Measurements from ENCODE around the gene TBL1Y. TPM values are rescaled to one million over a fixed set of nuclear protein-coding genes. Genes with fewer than 3 reads are reported as not detected.

Gene TBL1Y
- total and polyA plus RNA-seq, 2 of the 13 experiments (the other 11 are each of a cell fraction or from before 2014, with no cell fraction given): 0.37 to 1.4 TPM

DNA sequence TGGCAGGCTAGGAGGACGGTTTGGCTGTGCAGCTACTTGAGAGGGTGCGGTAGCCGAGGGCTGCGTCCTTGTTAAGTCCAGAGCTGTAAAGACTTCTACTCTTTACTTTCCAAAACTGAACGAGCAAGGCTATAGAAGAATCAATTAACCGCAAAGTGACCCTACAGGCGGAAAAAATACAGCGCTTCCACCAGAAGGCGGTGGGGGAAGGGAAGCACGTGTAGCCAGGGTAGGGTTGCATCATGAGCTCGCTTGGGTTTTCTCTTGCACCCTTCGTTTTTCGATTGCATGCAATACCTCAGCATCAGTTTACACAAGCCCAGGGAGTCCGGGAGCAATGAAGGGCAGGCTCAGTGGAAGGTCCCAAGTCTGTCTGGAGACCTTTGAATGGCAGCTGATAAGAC, 1.4 kb upstream of the TBL1Y start:
- DNase-seq (ENCODE audit: low spot score) (peak; percentile 41), FAIRE-seq (peak; percentile 83), ATAC-seq (peak; percentile 15)
- in situ Hi-C loops (cut with HindIII; ENCODE audit: extremely low pct_ligation_motif_present, low pct_unique_long_range_greater_than_20kb) (no loop called here), intact Hi-C loops (cut with micrococcal nuclease; ENCODE audit: unreplicated experiment) (loop anchor here (1.0 kb wide), 1 partner anchor 88 kb away; no protein-coding TSS in a partner anchor)
- H2AFZ ChIP-seq (ENCODE audit: low read length): no peak overlapping the region
- WGBS (ENCODE audit: low lambda C conversion rate): 2% methylated on average over 9 of the region's 14 CpGs
- no peaks in the 10 kb centered on the region for H3K79me2 ChIP-seq (ENCODE audit: insufficient read depth, low read length)
- H3K4me2 ChIP-seq (ENCODE audit: low read depth, low read length): peak overlapping the region; percentile 68
- ChIA-PET CTCF (ENCODE audit: low intra/inter-chr PET ratio, low total read pairs) (no interaction called here), POLR2A (no interaction called here)
- H3K27me3 ChIP-seq (ENCODE audit: control insufficient read depth in 1 of 2, insufficient read depth in 2 of 2, low read length in 2 of 2): no peaks in the 10 kb centered on the region
- no TSS peak for BruUV-seq (replicated peaks)
- no peak overlapping the region for H3K27ac ChIP-seq (ENCODE audit: extremely low read length, insufficient read depth, low read length)
- H3K4me1 ChIP-seq (ENCODE audit: insufficient read depth, low read length): peaks cover 41% of the 10 kb centered on the region
- H3K4me3 ChIP-seq (replicated peaks in 1 of 3; ENCODE audit: insufficient read depth in 1 of 3, low read depth in 2 of 3, low read length in 3 of 3): peak overlapping the region in 2 of 3 experiments; percentile 53 to 69; a peak in 3 of 6 replicates
- no peaks in the 10 kb centered on the region for H4K20me1 ChIP-seq (ENCODE audit: insufficient read depth, low read length)
- no peaks in the 10 kb centered on the region for H3K9me3 ChIP-seq (ENCODE audit: low read length)
- H3K9ac ChIP-seq (ENCODE audit: insufficient read depth, low read depth, low read length): no peak overlapping the region
- H3K36me3 ChIP-seq (replicated peaks in 1 of 2; ENCODE audit: control insufficient read depth in 1 of 2, insufficient read depth in 2 of 2, low read length in 2 of 2): no peaks in the 10 kb centered on the region
- TF ChIP-seq ZNF772 (CRISPR knock-in tag; IDR thresholded peaks at IDR 0.05): no peak
- peak; percentile 57; the same call in 1 of the 2 replicates for TF ChIP-seq CEBPB (IDR thresholded peaks at IDR 0.05; ENCODE audit: borderline replicate concordance, low read depth, low read length)
- no peak for TF ChIP-seq ARID2 (CRISPR knock-in tag; IDR thresholded peaks at IDR 0.05; ENCODE audit: borderline replicate concordance)
- TF ChIP-seq, protein P1, sequence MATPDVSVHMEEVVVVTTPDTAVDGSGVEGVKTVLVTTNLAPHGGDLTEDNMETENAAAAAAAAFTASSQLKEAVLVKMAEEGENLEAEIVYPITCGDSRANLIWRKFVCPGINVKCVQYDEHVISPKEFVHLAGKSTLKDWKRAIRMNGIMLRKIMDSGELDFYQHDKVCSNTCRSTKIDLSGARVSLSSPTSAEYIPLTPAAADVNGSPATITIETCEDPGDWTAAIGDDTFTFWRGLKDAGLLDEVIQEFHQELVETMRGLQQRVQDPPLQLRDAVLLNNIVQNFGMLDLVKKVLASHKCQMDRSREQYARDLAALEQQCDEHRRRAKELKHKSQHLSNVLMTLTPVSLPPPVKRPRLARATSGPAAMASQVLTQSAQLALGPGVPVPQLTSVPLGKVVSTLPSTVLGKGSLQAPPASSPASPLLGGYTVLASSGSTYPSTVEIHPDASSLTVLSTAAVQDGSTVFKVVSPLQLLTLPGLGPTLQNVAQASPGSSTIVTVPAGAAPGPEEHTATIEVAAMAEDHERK (CRISPR knock-in tag; IDR thresholded peaks at IDR 0.05; ENCODE audit: low read depth): no peak
- TF ChIP-seq BHLHE40 (IDR thresholded peaks at IDR 0.05; ENCODE audit: low read length): peak; percentile 79
- no peak for TF ChIP-seq CREM (IDR thresholded peaks at IDR 0.05)
- TF ChIP-seq CREM (CRISPR knock-in tag; IDR thresholded peaks at IDR 0.05): no peak
- TF ChIP-seq POLR2AphosphoS5 (IDR thresholded peaks at IDR 0.05; ENCODE audit: low read depth, low read length): no peak
- TF ChIP-seq ZNF7 (CRISPR knock-in tag; IDR thresholded peaks at IDR 0.05): no peak
- TF ChIP-seq NR1H2 (CRISPR knock-in tag; IDR thresholded peaks at IDR 0.05; ENCODE audit: borderline replicate concordance, low read depth): no peak
- peak; percentile 82 for TF ChIP-seq CEBPG (CRISPR knock-in tag; IDR thresholded peaks at IDR 0.05)
- no peak for TF ChIP-seq MLLT10 (CRISPR knock-in tag; IDR thresholded peaks at IDR 0.05)
- TF ChIP-seq NFIB (CRISPR knock-in tag; IDR thresholded peaks at IDR 0.05; ENCODE audit: borderline replicate concordance): no peak
- 0 out of 2 replicates have a peak, but pooled peaks have one; percentile 17 for TF ChIP-seq BCL6 (CRISPR knock-in tag; IDR thresholded peaks at IDR 0.05)
- no peak for TF ChIP-seq ZNF768 (CRISPR knock-in tag; IDR thresholded peaks at IDR 0.05)
- no peak for TF ChIP-seq ZFYVE20 (CRISPR knock-in tag; IDR thresholded peaks at IDR 0.05; ENCODE audit: borderline replicate concordance, low read depth)
- no peak for TF ChIP-seq SP2 (CRISPR knock-in tag; IDR thresholded peaks at IDR 0.05)
- TF ChIP-seq KLF11 (CRISPR knock-in tag; IDR thresholded peaks at IDR 0.05): no peak
- TF ChIP-seq, protein P2, sequence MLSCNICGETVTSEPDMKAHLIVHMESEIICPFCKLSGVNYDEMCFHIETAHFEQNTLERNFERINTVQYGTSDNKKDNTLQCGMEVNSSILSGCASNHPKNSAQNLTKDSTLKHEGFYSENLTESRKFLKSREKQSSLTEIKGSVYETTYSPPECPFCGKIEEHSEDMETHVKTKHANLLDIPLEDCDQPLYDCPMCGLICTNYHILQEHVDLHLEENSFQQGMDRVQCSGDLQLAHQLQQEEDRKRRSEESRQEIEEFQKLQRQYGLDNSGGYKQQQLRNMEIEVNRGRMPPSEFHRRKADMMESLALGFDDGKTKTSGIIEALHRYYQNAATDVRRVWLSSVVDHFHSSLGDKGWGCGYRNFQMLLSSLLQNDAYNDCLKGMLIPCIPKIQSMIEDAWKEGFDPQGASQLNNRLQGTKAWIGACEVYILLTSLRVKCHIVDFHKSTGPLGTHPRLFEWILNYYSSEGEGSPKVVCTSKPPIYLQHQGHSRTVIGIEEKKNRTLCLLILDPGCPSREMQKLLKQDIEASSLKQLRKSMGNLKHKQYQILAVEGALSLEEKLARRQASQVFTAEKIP (CRISPR knock-in tag; IDR thresholded peaks at IDR 0.05; ENCODE audit: borderline replicate concordance): no peak
- TF ChIP-seq, protein P3, sequence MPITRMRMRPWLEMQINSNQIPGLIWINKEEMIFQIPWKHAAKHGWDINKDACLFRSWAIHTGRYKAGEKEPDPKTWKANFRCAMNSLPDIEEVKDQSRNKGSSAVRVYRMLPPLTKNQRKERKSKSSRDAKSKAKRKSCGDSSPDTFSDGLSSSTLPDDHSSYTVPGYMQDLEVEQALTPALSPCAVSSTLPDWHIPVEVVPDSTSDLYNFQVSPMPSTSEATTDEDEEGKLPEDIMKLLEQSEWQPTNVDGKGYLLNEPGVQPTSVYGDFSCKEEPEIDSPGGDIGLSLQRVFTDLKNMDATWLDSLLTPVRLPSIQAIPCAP (CRISPR knock-in tag; IDR thresholded peaks at IDR 0.05; ENCODE audit: low read depth): no peak
- no peak for TF ChIP-seq HDAC1 (CRISPR knock-in tag; IDR thresholded peaks at IDR 0.05)
- TF ChIP-seq, protein P4, sequence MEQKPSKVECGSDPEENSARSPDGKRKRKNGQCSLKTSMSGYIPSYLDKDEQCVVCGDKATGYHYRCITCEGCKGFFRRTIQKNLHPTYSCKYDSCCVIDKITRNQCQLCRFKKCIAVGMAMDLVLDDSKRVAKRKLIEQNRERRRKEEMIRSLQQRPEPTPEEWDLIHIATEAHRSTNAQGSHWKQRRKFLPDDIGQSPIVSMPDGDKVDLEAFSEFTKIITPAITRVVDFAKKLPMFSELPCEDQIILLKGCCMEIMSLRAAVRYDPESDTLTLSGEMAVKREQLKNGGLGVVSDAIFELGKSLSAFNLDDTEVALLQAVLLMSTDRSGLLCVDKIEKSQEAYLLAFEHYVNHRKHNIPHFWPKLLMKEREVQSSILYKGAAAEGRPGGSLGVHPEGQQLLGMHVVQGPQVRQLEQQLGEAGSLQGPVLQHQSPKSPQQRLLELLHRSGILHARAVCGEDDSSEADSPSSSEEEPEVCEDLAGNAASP (CRISPR knock-in tag; IDR thresholded peaks at IDR 0.05; ENCODE audit: borderline replicate concordance): peak; percentile 15; the same call in 1 of the 2 replicates

Data from HepG2 (cell line).